GM15510 (cell line): ENCODE measurements around the gene NPC2.

ENCODE experiments used
- POLR2A ChIP-seq: IDR thresholded peaks from 3 replicates; pipeline ENCODE4 v1.6.1; 2011; ENCODE audit warnings: borderline replicate concordance; ENCODE audit not compliant: insufficient read length; ENCODE audit errors: extremely low read depth

Gene NPC2

GRCh38 chr14:74493343-74494261, 497 bp upstream of the NPC2 start, which contains the start of gene ISCA2:
TSS of gene ISCA2 (plus strand) at chr14:74493765. CDS start at chr14:74493775, 10 bp downstream.
- peak; percentile 81 for TF ChIP-seq POLR2A

DNA sequence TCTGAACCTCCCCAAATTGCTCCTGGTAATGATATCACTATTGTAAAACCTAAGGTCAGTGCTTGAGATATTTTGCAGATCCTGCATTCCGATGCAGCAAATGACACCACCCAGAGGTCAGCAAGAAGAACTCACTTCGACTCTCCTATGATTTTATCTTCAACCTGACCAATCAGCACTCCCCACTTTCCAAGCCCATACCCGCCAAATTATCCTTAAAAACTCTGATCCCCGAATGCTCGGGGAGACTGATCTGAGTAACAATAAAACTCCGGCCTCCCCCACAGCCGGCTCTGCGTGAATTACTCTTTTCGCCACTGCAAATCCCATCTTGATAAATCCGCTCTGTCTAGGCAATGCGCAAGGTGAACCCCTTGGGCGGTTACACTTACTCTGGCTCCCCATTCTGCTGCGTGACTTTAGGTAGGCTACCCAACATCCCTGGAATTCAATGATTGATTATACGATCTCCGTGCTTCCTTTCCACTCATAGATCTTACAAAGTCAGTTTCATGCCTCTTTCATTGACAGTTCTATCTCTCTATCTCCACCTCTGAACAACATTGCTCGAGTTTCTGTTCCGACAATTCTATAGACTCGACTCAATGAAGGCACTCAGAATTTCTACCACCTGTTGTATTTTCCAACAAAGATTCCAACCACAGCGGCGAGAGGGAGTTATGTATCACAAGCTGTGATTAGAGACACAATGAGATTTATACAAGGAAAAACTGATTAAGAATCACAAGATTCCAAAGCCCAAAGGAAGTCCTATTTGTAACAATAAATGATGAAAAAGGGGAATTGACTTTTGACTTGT, 939 bp downstream of the NPC2 start:
- no peak for TF ChIP-seq POLR2A

DNA sequence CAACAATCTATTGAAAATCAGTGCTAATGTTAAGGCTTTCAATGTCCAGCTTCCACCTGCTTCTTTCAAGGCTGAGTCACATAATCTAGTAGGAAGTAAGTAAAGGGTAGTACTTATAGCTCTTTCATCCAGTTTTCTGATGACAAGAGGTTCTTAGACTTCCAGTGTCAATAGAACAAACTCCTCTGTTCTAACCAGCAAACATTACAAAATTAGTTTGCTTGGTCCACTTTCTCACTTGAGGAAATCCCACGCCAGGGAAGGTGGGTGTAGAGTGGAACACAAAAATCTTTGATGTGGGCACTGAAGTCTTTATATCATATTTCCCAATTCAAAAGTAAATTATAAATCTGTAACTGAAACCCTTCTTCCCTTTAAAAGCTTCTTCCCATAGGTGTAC, 2.6 kb downstream of the NPC2 start:
- no peak for TF ChIP-seq POLR2A

GRCh38 chr14:74488786-74489397, 4.2 kb downstream of the NPC2 start:
- TF ChIP-seq POLR2A, result no peak

DNA sequence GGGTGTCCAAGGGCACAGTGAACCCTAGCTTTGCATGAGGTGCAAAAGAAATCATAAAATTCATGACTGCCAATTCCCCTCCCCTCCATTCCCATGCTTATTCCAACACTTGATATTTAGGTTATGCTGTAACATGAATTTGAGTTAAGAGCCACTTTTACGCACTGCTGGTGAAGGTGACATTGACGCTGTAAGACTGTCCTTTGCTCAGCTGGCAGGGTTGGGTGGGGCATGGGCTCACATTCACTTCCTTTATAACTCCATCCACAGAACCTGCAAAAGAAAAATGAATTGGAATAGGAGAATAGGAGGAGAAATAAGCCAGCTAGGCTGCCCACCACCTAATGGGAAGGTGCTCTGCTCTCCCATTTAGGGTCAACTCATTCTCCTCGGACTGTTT, 6.9 kb downstream of the NPC2 start:
- TF ChIP-seq POLR2A, result no peak

- no peak for TF ChIP-seq POLR2A
Measured at GRCh38 chr14:74483321-74483720, 9.8 kb downstream of the NPC2 start.

GRCh38 chr14:74482571-74482970, 10.5 kb downstream of the NPC2 start:
- TF ChIP-seq POLR2A, result no peak

DNA sequence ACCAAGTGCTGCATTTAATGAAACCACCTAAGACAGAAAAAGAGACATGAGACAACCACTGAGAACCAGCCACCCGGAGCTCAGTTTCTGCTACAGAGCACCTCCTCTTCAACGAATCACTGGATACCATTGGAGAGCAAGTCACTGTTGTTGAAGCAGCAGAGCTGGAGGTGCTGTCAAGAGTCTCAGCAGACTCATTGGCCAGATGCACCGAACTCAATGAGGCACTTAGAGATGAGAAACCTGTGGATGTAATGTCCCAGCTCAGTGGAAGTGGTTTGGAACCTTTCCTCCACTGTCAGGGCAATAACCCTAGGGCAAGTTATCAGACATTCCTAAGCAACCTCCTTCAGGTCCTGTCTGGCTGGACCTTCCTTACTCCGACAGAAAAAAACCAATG, 13.1 kb downstream of the NPC2 start:
- TF ChIP-seq POLR2A, result no peak

GRCh38 chr14:74478996-74479635, 14.0 kb downstream of the NPC2 start:
- TF ChIP-seq POLR2A, result no peak

GRCh38 chr14:74476607-74477006, 16.5 kb downstream of the NPC2 start:
- no peak for TF ChIP-seq POLR2A

DNA sequence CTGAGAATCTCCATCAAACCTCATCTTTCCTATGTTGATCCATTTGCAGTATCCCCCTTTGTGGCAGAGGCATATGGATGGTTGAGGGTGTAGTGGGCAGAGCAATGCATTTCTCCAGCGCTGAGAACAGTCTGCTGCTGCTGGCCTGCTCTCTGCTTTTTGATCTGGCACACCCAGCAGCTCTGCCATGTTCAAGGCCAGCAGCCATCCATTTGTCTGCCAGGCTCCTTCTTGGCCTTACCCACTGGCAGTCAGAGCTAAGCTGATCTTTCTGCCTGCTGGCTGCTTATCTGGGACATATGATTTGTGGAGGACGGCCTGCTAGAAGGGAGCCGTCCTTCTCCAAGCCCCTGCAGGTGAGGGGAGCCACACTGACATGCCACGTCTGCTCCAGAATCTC, 17.0 kb downstream of the NPC2 start:
- no peak for TF ChIP-seq POLR2A

DNA sequence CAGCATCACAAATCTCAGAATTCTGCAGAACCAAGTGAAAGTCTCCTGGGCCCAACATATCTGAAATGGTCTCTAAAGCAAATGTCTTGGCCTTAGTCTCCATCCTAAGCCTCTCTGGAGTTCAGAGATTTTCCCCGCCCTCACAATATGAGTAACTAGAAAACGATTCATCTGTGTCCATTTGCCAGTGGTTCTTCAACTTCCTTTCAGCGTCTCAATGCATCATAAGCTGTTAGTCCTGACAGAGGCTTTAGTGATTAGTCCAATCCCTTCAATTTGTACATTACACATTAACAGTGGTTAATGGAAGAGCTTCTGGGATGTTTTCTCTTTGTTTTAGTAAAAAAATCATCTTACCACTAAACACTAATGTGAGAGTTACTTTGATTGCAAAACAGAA, 17.4 kb downstream of the NPC2 start:
- no peak for TF ChIP-seq POLR2A

GRCh38 chr14:74474376-74474775, 18.7 kb downstream of the NPC2 start:
- TF ChIP-seq POLR2A, result no peak

DNA sequence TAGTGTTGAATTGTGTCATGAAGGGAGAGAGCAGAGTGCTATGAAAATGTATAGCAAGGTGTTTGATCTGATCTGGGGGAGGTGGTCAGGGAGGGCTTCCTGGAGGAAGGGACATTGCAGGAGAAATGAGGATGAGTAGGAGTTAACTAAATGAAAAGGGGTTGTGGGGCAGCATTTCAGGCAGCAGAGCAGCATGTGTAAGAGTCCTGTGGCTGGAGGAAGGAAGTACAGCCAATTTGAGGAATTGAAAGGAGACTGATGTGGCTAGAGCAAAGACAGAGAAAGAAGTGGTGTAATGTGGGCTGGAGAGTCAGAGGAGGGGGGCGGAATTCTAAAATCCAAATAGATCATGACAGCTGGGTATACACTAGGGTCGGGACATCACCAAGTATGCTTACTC, 20.5 kb downstream of the NPC2 start:
- TF ChIP-seq POLR2A, result no peak
